NCI-H1105 treated with DMSO at 0.1 percent for 48 hours (cell line): ENCODE measurements around the gene COL20A1.
"Not testable (repeated sequence)": the region's sequence is repeated elsewhere in the genome, so short reads cannot be mapped to it uniquely, and the experiment has no call there.

Experiments used
- DNase-seq: peaks from one replicate; lab custom pipeline; 2025; lab: John Stamatoyannopoulos, UW

COL20A1 gene

DNA sequence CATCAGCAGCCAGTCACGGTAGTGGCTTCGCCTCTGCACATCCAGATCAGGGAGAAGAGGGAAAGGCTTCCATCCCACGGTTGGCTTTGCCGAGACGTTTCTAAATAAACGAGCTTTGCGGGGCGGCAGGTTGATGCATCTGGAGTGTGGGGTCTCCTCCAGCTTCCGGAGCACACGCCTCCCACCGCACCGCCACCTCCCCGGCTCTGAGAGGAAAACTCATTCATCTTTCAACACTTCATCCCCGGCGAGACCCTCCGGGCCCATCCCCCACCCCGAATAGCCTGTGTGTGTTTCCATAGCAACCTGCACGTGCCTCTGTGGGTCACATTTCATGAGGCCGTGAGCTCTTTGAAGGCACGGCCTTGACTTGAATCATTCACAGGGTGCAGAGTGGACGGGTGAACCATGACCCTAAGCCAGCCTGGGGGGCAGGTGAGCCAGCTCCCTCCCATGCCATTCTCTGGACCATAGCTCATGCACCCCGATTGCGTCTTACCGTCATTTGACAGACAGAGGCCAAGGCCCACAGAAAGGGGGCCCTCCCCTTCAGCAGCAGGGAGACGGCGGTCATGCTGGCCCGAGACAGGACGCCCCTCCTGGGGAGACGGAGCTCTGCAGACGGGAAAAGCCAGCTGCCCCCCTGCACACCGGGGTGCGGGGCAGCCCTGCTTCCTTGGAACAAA, 84.4 kb downstream of the COL20A1 start:
- DNase-seq, result no peak

DNA sequence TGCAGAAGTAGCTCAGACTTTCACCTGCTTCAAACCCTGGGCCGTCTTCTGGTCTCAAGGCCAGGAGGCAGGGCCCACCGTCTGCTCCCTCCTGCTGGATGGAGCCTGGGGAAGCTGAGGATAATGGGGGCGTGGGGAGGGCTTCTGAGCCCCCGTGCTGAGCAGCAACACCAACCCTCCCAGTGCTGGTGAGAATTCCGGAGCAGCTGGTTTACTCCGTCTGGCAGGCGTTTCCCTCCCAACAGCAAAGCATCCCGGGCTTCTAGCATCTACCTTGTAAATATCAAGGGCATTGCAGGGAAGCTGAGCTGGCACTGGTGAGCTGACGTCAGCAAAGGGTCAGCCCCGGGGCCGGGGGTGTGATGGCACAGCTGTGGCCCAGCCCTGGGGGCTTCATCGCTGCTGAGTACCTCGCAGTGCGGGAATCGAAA, 85.0 kb downstream of the COL20A1 start:
- DNase-seq, result no peak

DNA sequence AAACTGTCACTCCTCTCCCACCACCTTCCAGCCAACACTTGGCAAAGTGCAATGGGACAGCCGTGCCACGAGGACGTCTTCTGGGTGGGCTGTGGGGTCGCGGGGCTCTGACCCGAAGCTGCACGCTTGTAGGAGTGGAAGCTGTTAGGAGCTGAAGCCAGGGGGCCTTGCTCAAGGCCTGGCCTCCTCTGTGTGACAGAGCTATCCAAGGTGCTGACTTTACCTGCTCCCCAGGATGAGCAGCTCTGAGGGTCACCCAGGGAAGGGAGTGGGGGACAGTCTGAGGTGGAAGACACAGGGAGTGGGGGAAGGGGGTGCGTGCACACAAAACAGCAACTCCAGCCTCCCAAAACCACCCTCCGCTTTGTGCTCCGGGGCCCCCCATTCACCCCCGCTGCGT, 85.6 kb downstream of the COL20A1 start:
- no peak for DNase-seq

DNA sequence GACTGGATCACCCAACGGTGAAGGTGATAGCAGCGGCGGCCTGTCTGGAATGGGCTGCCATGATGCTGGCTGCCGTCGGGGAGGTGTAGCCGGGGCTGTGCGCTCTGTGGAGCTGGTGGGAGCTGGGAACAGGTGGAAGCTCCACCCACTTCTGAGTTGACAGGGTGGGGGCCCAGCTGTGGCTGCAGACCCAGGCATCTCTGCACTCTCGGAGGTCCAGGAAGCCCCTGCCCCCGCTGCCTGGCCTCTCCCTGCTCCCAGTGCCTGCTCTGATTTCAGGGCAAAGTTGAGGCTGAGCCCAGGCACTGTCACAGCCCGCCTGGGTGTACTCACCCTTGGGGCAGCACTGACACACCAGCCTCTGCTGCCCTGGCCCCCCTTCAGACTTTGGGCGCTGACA, 86.3 kb downstream of the COL20A1 start:
- DNase-seq, result no peak

DNA sequence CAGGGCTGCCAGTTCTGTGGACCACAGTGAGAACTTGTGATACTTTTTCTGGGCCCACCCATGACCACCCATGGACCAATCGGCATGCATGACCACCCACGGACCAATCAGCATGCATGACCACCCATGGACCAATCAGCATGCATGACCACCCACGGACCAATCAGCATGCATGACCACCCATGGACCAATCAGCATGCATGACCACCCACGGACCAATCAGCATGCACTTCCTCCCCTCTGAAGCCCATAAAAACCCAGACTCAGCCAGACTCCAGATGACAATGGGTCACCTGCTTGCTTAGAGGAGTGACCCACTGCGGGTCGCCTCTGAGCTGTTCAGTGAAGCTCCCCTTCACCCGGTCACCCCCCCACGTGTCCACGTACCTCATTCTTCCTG, 86.9 kb downstream of the COL20A1 start:
- DNase-seq, result not testable (repeated sequence)

DNA sequence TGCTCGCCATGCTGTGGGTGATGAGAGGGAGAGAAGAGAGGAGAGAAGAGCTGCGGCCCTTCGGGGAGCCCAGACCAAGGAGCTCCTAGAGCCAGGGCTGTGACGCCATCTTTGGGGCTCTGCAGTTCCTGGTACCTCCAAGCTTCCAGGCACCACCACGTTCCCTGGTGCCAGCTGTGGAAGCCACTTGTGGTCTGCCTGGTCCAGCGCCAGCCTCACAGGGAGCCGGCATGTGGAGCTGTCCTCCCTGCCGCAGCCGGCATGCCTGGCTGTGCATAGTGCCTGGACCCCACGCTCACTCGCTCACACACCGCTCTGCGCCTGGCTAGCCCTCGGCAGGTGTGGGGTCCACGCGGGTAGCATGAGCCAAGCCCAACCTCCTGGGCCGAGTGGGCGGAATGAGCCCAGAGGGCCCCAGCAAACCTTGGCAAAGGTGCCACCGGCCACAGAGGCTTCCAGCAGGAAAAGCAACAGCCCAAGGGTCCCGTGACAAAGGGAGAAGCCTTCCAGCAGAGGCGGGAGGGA, 87.4 kb downstream of the COL20A1 start:
- no peak for DNase-seq

DNA sequence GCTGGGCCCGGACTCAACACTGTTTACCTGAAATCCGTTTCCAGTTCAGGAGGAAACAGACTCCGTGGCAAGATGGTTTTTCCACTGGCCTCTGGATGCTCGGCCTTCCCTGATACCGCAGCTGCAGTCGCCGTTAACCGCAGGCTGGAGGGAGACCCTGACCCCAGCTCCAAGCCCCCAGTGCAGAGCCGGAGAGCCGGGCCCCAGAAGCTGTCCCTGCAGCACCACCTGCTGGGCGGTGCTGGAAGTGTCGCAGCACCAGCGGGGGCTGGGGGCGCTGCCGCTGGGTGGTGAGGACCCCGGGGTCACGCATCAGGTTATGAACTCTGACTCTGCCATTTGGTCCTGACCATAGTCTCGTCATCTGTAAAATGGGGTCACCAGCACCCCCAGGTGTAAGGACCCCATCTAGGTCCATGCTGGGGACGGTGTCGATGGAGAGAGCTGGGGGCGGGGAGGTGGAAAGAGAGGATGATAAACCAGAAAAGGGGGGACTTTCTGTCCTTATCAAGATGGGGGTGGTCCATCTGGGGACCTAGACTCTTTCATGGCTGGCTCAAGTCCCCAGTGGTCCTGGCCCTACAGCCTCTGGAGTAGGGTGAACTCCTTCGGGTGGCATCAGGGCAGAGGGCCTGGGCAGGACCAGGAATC, 88.9 kb downstream of the COL20A1 start:
- no peak for DNase-seq

DNA sequence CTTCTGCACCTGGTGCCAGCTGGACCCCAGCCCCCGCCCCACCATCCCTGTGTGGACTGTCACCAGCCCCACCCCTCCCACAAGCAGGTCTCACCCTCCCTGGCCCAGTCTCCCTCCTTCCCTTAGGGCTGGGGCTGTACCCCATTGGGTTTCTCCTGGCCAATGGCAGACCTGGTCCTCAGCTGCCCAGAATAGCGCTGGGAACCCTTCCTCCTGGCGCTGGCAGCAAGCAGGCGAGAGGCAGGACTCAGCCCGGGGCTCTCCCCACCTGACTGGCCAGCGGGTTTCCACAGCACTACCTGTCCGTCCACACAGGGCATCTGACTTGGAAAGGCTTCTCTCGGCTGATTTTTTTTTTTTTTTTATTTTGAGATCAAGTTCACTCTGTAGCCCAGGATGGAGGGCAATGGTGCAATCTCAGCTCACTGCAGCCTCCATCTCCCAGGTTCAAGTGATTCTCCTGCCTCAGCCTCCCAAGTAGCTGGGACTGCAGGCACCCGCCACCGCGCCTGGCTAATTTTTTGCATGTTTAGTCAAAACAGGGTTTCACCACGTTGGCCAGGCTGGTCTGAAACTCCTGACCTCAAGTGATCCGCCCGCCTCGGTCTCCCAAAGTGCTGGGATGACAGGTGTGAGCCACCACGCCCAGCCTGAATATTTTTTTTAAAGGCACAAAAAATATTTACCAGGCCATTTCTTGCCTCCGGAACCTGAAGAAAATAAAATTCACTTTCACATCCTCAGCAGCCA, 89.7 kb downstream of the COL20A1 start:
- DNase-seq, result no peak

DNA sequence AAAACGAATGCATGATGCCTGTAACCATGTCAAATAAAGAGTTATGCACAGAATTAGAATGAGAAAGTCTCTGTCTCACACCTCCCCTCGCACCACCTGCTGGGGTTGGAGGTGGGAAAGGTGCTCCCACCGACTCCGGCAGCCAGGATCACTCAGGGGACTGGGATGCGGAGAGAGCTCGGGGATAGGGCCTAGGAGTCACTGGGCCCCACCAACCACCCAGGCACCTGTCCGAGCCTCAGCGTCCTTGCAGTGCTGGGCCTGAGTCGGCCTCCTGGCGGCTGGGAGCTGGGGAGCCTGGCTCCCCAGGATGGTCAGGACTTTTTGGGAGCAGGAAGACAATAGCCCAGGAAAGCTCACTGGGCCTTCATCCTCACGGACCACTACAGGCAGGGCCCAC, 90.6 kb downstream of the COL20A1 start:
- no peak for DNase-seq

DNA sequence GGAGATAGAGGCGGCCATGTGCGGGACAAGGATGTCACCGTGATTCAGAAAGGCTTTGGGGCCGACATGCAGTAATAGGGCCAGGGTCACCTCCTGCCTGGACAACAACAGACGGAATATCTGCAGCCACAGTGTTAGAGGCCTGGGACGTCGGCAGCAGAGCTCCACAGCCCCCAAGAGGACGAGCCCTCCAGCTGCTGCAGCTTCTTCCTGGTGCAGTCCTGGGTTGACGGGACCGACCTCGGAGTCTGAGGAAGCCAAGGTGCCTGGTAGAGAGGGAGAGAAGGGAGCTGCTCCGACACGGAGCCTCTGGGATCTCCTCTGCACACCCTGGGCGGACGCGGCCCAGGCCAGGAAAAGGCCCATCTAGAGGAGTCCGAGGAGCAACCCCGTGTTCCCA, 91.3 kb downstream of the COL20A1 start:
- DNase-seq, result no peak
